Lung (tissue), 12 donors: ENCODE measurements around the gene PFKFB1. TPM values are rescaled to one million over a fixed set of nuclear protein-coding genes. Genes with fewer than 3 reads are reported as not detected.

ENCODE experiments used
- ATAC-seq: fragments of 200-7000 bp; cut with Tn5 transposase; one replicate; pipeline ENCODE4 v1.9.1; 2020; ENCODE audit warnings: moderate number of reproducible peaks; ENCODE audit not compliant: insufficient read depth, low FRiP score
- DNase-seq, 3 donors: peaks; one replicate each; pipeline ENCODE4 v3.0.0-alpha.2; 2013 to 2017
- H3K27ac ChIP-seq, 2 donors: one replicate each; pipeline ENCODE4 v1.5.1; 2013; ENCODE audit warnings: mild to moderate bottlenecking in 2 of 2, moderate library complexity in 2 of 2, control low read depth in 1 of 2, inconsistent platforms in 1 of 2, low read depth in 1 of 2, low read length in 1 of 2
- H3K27me3 ChIP-seq, 3 donors: one replicate each; pipeline ENCODE4 v1.5.1; 2013; ENCODE audit warnings: low read length in 2 of 3; ENCODE audit not compliant: control insufficient read depth in 3 of 3, insufficient read depth in 3 of 3
- H3K36me3 ChIP-seq, 4 donors: one replicate each; pipeline ENCODE4 v1.5.1; 2013; ENCODE audit warnings: low read length in 4 of 4, mild to moderate bottlenecking in 1 of 4, moderate library complexity in 1 of 4; ENCODE audit not compliant: control insufficient read depth in 4 of 4, insufficient read depth in 4 of 4
- H3K4me1 ChIP-seq, 5 donors: one replicate each; pipeline ENCODE4 v1.5.1; 2013; ENCODE audit warnings: low read length in 5 of 5, mild to moderate bottlenecking in 2 of 5, moderate library complexity in 1 of 5; ENCODE audit not compliant: control insufficient read depth in 5 of 5, insufficient read depth in 5 of 5
- H3K4me3 ChIP-seq: one replicate; pipeline ENCODE4 v1.5.1; 2013; ENCODE audit warnings: mild to moderate bottlenecking, control low read depth, moderate library complexity
- H3K9ac ChIP-seq, 2 donors: one replicate each; pipeline ENCODE4 v1.5.1; 2013; ENCODE audit warnings: low read length in 2 of 2, control low read depth in 1 of 2; ENCODE audit not compliant: insufficient read depth in 1 of 2
- H3K9me3 ChIP-seq, 4 donors: one replicate each; pipeline ENCODE4 v1.5.1; 2013; ENCODE audit warnings: low read length in 3 of 4, mild to moderate bottlenecking in 1 of 4, moderate library complexity in 1 of 4; ENCODE audit not compliant: control insufficient read depth in 4 of 4, insufficient read depth in 3 of 4
- WGBS, 2 donors: extraction: QIAGEN DNeasy Blood & Tissue Kit; methylation state at CpG; one replicate each; pipeline ENCODE4 v1.1.7; 2013; 5-methylcytosine and 5-hydroxymethylcytosine counted together
- polyA plus RNA-seq, 2 donors: library from polyadenylated mRNA; stranded (reverse); fragments of 200-250 nt; gene quantifications; one replicate each; pipeline ENCODE4 v1.2.1, GENCODE V29; 2013
- total RNA-seq, 2 donors: library from RNA; depleted of rRNA in 1 of 2; stranded (reverse); fragments of >200 nt in 1 of 2; gene quantifications; one replicate each; pipeline ENCODE4 v1.2.1, GENCODE V29; 2014 to 2021
- TF ChIP-seq, protein P1 (sequence below): IDR thresholded peaks from 2 replicates; pipeline ENCODE4 v1.5.1; 2012; ENCODE audit warnings: mild to moderate bottlenecking; ENCODE audit errors: control extremely low read depth, extremely low read depth
- donor health status: control.
- donor health status: control.
- donor health status: Bipolar disorder and iron deficiency.
- donor health status: healthy.
- donor health status: DM: yes; HTN: yes; CAD: no.

Gene PFKFB1
- total and polyA plus RNA-seq, 4 donors: 0.06 to 0.34 (median 0.15) TPM

DNA sequence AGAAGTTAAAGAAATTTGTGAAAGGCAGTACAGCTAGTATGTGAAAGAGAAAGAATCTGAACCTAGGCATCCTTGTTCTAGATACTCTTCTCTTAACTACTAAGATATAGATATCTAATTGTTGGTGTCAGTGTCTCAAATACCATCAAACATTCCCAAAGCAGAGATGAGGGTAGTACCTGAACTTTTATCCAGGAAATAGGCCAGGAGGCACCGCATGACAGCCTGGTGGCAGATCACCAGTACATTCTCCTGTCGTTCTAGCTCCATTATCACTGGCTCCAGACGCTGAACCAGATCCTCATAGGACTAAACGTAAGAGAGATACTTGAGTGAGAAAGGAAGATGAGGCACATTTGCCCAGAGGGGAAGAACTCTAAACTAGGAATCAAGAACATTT lies 56.6 kb downstream of the PFKFB1 start:
- H3K4me1 ChIP-seq: no peaks in the 10 kb centered on the region
- 72 to 97% methylated on average over 4 of the region's 4 CpGs for WGBS, 2 donors
- H3K9ac ChIP-seq: no peak overlapping the region
- H3K27me3 ChIP-seq: no peaks in the 10 kb centered on the region
- no peak overlapping the region for H3K27ac ChIP-seq
- TF ChIP-seq, protein P1, sequence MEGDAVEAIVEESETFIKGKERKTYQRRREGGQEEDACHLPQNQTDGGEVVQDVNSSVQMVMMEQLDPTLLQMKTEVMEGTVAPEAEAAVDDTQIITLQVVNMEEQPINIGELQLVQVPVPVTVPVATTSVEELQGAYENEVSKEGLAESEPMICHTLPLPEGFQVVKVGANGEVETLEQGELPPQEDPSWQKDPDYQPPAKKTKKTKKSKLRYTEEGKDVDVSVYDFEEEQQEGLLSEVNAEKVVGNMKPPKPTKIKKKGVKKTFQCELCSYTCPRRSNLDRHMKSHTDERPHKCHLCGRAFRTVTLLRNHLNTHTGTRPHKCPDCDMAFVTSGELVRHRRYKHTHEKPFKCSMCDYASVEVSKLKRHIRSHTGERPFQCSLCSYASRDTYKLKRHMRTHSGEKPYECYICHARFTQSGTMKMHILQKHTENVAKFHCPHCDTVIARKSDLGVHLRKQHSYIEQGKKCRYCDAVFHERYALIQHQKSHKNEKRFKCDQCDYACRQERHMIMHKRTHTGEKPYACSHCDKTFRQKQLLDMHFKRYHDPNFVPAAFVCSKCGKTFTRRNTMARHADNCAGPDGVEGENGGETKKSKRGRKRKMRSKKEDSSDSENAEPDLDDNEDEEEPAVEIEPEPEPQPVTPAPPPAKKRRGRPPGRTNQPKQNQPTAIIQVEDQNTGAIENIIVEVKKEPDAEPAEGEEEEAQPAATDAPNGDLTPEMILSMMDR: no peak
- H3K4me3 ChIP-seq: no peak overlapping the region
- H3K9me3 ChIP-seq: no peaks in the 10 kb centered on the region
- no peak for ATAC-seq
- DNase-seq: no peak
- H3K36me3 ChIP-seq: no peaks in the 10 kb centered on the region

DNA sequence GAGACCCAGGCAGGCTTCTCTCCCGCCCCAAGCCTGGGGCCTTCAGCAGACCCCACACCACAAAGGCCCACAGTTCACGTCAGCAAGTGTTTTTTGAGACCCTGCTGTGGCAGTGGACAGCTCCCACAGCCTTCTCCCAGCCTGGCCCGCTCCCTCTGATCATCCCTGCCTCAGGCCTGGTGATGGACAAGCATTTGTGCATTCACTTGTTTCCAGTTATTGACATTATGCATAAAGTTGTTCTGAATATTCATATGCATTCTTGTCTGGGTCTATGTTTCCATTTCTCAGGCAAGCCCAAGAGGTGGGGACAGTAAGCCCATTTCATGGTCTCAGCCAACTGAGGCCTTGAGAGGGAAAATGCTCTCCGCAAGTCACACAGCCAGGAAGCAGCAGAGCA lies 58.7 kb downstream of the PFKFB1 start:
- no peak overlapping the region for H3K4me3 ChIP-seq
- no peaks in the 10 kb centered on the region for H3K36me3 ChIP-seq
- no peaks in the 10 kb centered on the region for H3K4me1 ChIP-seq
- H3K9ac ChIP-seq: no peak overlapping the region
- no peak overlapping the region for H3K27ac ChIP-seq
- H3K27me3 ChIP-seq: no peaks in the 10 kb centered on the region
- peaks cover 0 to 2% (median 0%) of the 10 kb centered on the region in 4 donors for H3K9me3 ChIP-seq
- no peak for ATAC-seq
- 80 to 96% methylated on average over 3 to 4 of the region's 4 CpGs for WGBS, 2 donors
- DNase-seq: no peak
- TF ChIP-seq, protein P1: no peak

DNA sequence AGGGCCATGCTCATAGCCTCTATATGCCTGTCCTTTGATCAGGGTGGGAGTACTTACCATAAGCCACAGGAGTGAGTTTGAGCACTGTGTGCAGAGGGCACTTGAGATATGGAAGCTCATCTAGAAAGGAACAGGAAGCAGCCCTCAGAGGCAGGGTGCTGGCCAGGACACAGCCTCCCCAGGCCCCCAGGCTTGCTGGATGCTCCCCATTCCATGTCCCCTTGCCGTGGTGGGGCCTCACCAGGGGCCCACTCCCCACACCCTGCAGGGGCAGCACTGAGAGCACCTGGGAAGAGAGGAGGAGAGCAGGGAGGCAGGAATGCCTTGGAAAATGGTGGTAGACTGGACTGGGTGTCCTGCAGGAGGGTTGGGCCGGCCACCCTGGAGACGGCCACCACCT lies 59.1 kb downstream of the PFKFB1 start:
- Histone ChIP-seq H3K27ac (no peak overlapping the region), H3K27me3 (no peaks in the 10 kb centered on the region), H3K4me3 (no peak overlapping the region), H3K9ac (no peak overlapping the region), H3K9me3 (peaks cover 0 to 4% (median 0%) of the 10 kb centered on the region in 4 donors), H3K4me1 (no peaks in the 10 kb centered on the region), H3K36me3 (no peaks in the 10 kb centered on the region)
- 83 to 95% methylated on average over 3 of the region's 3 CpGs for WGBS, 2 donors
- ATAC-seq (no peak), DNase-seq (no peak)
- TF ChIP-seq, protein P1: no peak

DNA sequence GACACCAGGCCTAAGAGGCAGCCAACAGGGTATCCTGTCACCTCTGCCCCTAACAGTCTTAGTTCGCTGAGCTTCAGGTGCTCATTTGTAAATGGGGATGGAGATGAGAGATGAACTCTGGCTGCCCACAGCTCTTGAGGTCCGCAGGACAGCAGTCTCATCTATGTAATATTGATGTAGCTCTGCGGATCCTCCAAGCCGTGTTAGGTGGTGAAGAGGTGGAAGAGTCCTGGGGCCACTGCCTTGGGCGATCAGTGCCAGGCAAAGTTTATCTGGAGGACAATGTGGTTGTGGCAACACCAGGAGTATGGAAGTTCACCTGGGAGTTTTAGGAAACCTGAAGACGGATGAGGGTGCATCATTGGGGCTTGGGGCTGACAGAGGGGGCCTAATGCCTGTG lies 59.9 kb downstream of the PFKFB1 start:
- H3K9me3 ChIP-seq: peaks cover 0 to 4% (median 0%) of the 10 kb centered on the region in 4 donors
- no peaks in the 10 kb centered on the region for H3K27me3 ChIP-seq
- no peaks in the 10 kb centered on the region for H3K36me3 ChIP-seq
- no peak overlapping the region for H3K4me3 ChIP-seq
- TF ChIP-seq, protein P1: no peak
- 62 to 91% methylated on average over 6 of the region's 6 CpGs for WGBS, 2 donors
- DNase-seq (no peak), ATAC-seq (no peak)
- H3K4me1 ChIP-seq: no peaks in the 10 kb centered on the region
- no peak overlapping the region for H3K9ac ChIP-seq
- no peak overlapping the region for H3K27ac ChIP-seq
